SU-DHL-6 (cell line): ENCODE results near the gene PLEKHA6.

Source experiments
- H2AFZ ChIP-seq: fragments of 200-600 bp; sonication (generic); 2 replicates; pipeline ENCODE4 v1.6.1; 2014; ENCODE audit warnings: low read depth, mild to moderate bottlenecking, moderate library complexity, mixed read lengths, antibody characterized with exemption, low read length; ENCODE audit not compliant: severe bottlenecking
- H3F3A ChIP-seq: fragments of 200-600 bp; shearing (Covaris generic); 2 replicates; pipeline ENCODE4 v1.6.0; 2016; ENCODE audit warnings: antibody characterized with exemption, mild to moderate bottlenecking; ENCODE audit not compliant: insufficient read depth
- H3K27ac ChIP-seq: fragments of 200-600 bp; sonication (generic); 2 replicates; pipeline ENCODE4 v1.5.1; 2016; ENCODE audit warnings: low read depth, mild to moderate bottlenecking, low read length, moderate library complexity, mixed read lengths
- H3K27me3 ChIP-seq: fragments of 200-600 bp; sonication (generic), shearing (Covaris generic); 2 replicates; pipeline ENCODE4 v1.6.0; 2014; ENCODE audit warnings: mild to moderate bottlenecking, low read length
- H3K36me3 ChIP-seq: fragments of 200-600 bp; sonication (generic); 2 replicates; pipeline ENCODE4 v1.6.1; 2014; ENCODE audit warnings: mild to moderate bottlenecking, low read length, mixed read lengths
- H3K4me2 ChIP-seq: fragments of 300-600, 200-600 bp; shearing (Covaris generic), sonication (generic); 2 replicates; pipeline ENCODE4 v1.6.0; 2014; ENCODE audit warnings: low read length, low read depth, mild to moderate bottlenecking; ENCODE audit not compliant: poor library complexity, severe bottlenecking
- H3K4me3 ChIP-seq: fragments of 200-600 bp; sonication (generic); 2 replicates; pipeline ENCODE4 v1.5.1; 2014; ENCODE audit warnings: antibody characterized with exemption, low read length, mild to moderate bottlenecking, mixed read lengths; ENCODE audit not compliant: insufficient read depth, poor library complexity, severe bottlenecking
- H3K79me2 ChIP-seq: fragments of 200-600 bp; sonication (generic); 2 replicates; pipeline ENCODE4 v1.6.1; 2014; ENCODE audit warnings: mild to moderate bottlenecking, low read length, moderate library complexity; ENCODE audit not compliant: insufficient read depth
- H3K9ac ChIP-seq: fragments of 200-600 bp; sonication (generic); 2 replicates; pipeline ENCODE4 v1.7.0; 2014; ENCODE audit warnings: mild to moderate bottlenecking, low read length
- H3K9me2 ChIP-seq: fragments of 200-600 bp; sonication (generic); replicated peaks from 2 replicates; pipeline ENCODE4 v1.6.1; 2014; ENCODE audit warnings: low read length; ENCODE audit not compliant: insufficient read depth
- H3K9me3 ChIP-seq: fragments of 200-600 bp; sonication (generic); 2 replicates; pipeline ENCODE4 v1.6.1; 2014; ENCODE audit warnings: low read length, mixed read lengths; ENCODE audit not compliant: insufficient read depth
- H4K20me1 ChIP-seq: fragments of 200-600 bp; sonication (generic); 2 replicates; pipeline ENCODE4 v1.6.1; 2014; ENCODE audit warnings: low read depth, mild to moderate bottlenecking, antibody characterized with exemption, low read length, moderate library complexity, mixed read lengths
- EZH2phosphoT487 ChIP-seq: fragments of 200-600 bp; sonication (generic), shearing (Covaris generic); conservative IDR thresholded peaks from 2 replicates; pipeline ENCODE4 v1.6.1; 2018; ENCODE audit warnings: mild to moderate bottlenecking, antibody characterized with exemption, low read length, moderate library complexity, mixed read lengths
- TF ChIP-seq, protein P1 (sequence below): fragments of 200-600 bp; sonication (generic); IDR thresholded peaks from one replicate; pipeline ENCODE4 v1.5.1; 2017; ENCODE audit warnings: antibody characterized with exemption, mild to moderate bottlenecking, low read length, moderate library complexity; ENCODE audit not compliant: insufficient read depth, poor library complexity, severe bottlenecking

The PLEKHA6 gene

DNA sequence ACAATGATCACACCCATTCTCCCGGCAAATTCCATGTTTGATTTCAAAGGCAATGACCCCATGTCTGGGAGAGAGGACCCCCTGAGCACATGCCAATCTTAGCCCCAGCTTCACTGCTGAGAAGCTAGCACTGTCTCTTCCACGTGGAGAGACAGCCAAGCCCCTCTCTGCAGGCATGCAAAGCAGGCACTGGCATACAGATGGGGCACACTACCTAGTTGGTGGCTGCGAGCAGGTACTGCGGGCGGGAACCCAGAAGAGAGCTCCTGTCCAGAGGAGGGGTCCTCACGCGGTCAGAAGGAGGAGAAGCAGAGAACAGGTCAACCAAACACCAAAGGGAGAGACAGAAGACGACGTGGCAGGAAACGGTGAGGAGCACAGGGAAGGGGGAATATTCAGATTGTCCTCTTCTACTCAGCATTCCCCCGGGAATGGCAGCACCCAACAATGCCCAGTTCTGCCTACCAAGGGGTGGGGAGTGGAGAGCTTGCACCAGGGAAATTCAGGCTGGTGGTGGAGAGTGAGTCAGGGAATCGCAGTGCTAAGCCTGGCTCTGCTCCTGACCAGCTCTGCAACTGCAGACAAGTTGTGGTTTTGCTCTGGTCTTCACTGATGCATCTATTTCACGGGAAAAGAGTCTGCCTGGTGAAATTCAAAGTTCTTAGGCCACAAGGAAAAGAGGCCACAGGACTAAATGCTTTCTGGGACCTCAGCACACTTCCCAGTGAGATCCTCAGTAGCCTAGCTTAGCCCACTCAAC is 97.8 kb downstream of the PLEKHA6 start:
- no peaks in the 10 kb centered on the region for H3K27me3 ChIP-seq
- no peaks in the 10 kb centered on the region for H3K9me3 ChIP-seq
- H3K79me2 ChIP-seq = no peaks in the 10 kb centered on the region
- TF ChIP-seq, protein P1, sequence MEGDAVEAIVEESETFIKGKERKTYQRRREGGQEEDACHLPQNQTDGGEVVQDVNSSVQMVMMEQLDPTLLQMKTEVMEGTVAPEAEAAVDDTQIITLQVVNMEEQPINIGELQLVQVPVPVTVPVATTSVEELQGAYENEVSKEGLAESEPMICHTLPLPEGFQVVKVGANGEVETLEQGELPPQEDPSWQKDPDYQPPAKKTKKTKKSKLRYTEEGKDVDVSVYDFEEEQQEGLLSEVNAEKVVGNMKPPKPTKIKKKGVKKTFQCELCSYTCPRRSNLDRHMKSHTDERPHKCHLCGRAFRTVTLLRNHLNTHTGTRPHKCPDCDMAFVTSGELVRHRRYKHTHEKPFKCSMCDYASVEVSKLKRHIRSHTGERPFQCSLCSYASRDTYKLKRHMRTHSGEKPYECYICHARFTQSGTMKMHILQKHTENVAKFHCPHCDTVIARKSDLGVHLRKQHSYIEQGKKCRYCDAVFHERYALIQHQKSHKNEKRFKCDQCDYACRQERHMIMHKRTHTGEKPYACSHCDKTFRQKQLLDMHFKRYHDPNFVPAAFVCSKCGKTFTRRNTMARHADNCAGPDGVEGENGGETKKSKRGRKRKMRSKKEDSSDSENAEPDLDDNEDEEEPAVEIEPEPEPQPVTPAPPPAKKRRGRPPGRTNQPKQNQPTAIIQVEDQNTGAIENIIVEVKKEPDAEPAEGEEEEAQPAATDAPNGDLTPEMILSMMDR = no peak
- no peak overlapping the region for H3K4me2 ChIP-seq
- H3K9me2 ChIP-seq = no peaks in the 10 kb centered on the region
- H3K4me3 ChIP-seq = no peak overlapping the region
- no peaks in the 10 kb centered on the region for H3K36me3 ChIP-seq
- no peak overlapping the region for H2AFZ ChIP-seq
- no peak overlapping the region for H3K27ac ChIP-seq
- no peak overlapping the region for H3K9ac ChIP-seq
- H4K20me1 ChIP-seq = no peaks in the 10 kb centered on the region
- no peaks in the 10 kb centered on the region for H3F3A ChIP-seq

DNA sequence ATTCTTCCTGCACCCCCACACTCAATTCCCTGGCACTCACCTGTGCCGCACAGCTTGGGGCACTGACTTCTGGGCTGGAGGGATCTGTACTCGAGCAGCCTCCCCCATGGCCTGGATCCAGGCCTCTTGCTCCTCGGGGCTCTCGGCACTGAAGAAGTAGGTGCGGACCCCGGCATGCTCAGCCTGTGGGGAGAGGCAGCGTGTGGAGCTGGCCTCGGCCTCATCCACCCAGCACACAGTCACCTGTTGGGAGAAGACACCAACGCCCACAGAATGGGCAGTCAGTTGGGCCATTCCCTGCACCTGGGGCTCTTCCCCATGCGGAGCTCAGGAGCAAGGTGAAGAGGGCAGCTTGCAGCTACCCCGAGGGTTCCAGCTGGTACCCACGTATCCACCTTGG is 98.5 kb downstream of the PLEKHA6 start:
- Histone ChIP-seq H3K4me3 (no peak overlapping the region), H3K27ac (no peak overlapping the region), H3F3A (no peaks in the 10 kb centered on the region), H3K9ac (no peak overlapping the region), H3K9me3 (no peaks in the 10 kb centered on the region), H3K79me2 (no peaks in the 10 kb centered on the region), H4K20me1 (no peaks in the 10 kb centered on the region), H3K36me3 (no peaks in the 10 kb centered on the region), H3K4me2 (no peak overlapping the region), H2AFZ (no peak overlapping the region), H3K9me2 (no peaks in the 10 kb centered on the region), H3K27me3 (no peaks in the 10 kb centered on the region)
- no peak for TF ChIP-seq EZH2phosphoT487
- TF ChIP-seq, protein P1 = no peak

DNA sequence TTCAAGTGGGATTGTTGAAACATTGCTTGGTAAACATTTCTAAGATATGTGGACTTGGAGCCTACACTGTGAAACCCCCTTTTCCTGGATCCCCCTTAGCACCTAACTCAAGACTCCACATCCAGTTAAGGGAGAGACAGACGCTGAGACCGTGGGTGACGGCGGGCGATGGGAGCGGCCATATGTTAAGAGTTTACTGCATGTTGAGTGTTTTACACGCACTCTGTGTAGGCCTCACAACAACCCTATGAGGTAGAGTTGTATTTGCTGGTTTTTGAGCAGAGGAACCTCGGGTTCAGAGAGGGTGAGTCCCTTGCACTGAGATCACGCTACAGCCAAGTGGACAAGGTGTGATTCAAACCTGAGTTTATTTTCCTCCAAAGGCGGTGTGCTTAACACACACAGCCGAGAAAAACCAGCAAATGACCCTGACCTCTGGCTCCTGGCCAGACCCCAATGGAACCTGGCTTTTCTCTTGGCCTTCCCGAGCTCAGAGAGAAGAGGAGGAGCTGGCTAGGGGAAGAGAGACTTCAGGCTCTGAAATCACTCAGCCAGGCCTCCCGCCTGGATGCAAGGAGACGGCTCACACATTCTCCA is 99.0 kb downstream of the PLEKHA6 start:
- H3K9me2 ChIP-seq = no peaks in the 10 kb centered on the region
- H3K4me3 ChIP-seq = no peak overlapping the region
- no peaks in the 10 kb centered on the region for H3K36me3 ChIP-seq
- TF ChIP-seq, protein P1 = no peak
- no peak for TF ChIP-seq EZH2phosphoT487
- no peak overlapping the region for H3K4me2 ChIP-seq
- no peaks in the 10 kb centered on the region for H3F3A ChIP-seq
- H3K27me3 ChIP-seq = no peaks in the 10 kb centered on the region
- H3K9ac ChIP-seq = no peak overlapping the region
- H3K9me3 ChIP-seq = no peaks in the 10 kb centered on the region
- H2AFZ ChIP-seq = no peak overlapping the region
- no peaks in the 10 kb centered on the region for H3K79me2 ChIP-seq
- no peak overlapping the region for H3K27ac ChIP-seq
- H4K20me1 ChIP-seq = no peaks in the 10 kb centered on the region
